H9 (cell line): Measurements from ENCODE around the gene UNCX. TPM values are rescaled to one million over a fixed set of nuclear protein-coding genes. Genes with fewer than 3 reads are reported as not detected.

Experiments used
- DNase-seq: peaks from one replicate; pipeline ENCODE4 v3.0.0-alpha.2; 2017
- H2AFZ ChIP-seq: one replicate; pipeline ENCODE4 v1.6.1; 2013; ENCODE audit warnings: mild to moderate bottlenecking, low read length, control low read depth, moderate library complexity
- H2AK5ac ChIP-seq: 2 replicates; pipeline ENCODE4 v1.6.1; 2013; ENCODE audit warnings: low read length, control low read depth, mixed read lengths; ENCODE audit not compliant: insufficient read length
- H2BK120ac ChIP-seq: one replicate; pipeline ENCODE4 v1.6.1; 2013; ENCODE audit warnings: low read depth, mild to moderate bottlenecking, low read length, control low read depth, inconsistent platforms; ENCODE audit not compliant: poor library complexity, severe bottlenecking
- H2BK12ac ChIP-seq: 2 replicates; pipeline ENCODE4 v1.6.1; 2013; ENCODE audit warnings: low read length, control low read depth, mixed read lengths, low read depth; ENCODE audit not compliant: insufficient read length
- H2BK15ac ChIP-seq: 2 replicates; pipeline ENCODE4 v1.6.1; 2013; ENCODE audit warnings: low read depth, low read length, control low read depth
- H2BK20ac ChIP-seq: one replicate; pipeline ENCODE4 v1.6.1; 2013; ENCODE audit warnings: low read depth, mild to moderate bottlenecking, low read length, control low read depth, inconsistent platforms; ENCODE audit not compliant: poor library complexity, severe bottlenecking
- H2BK5ac ChIP-seq: 2 replicates; pipeline ENCODE4 v1.6.1; 2013; ENCODE audit warnings: low read length, control low read depth, mixed read lengths; ENCODE audit not compliant: insufficient read length
- H3K14ac ChIP-seq: 2 replicates; pipeline ENCODE4 v1.6.1; 2013; ENCODE audit warnings: low read length, control low read depth; ENCODE audit not compliant: insufficient read depth
- H3K18ac ChIP-seq: 2 replicates; pipeline ENCODE4 v1.6.1; 2013; ENCODE audit warnings: low read depth, mild to moderate bottlenecking, mixed read lengths, low read length, control low read depth; ENCODE audit not compliant: insufficient read length
- H3K23ac ChIP-seq: 2 replicates; pipeline ENCODE4 v1.6.1; 2013; ENCODE audit warnings: low read length, control low read depth, mixed read lengths, low read depth; ENCODE audit not compliant: insufficient read length
- H3K23me2 ChIP-seq: 2 replicates; pipeline ENCODE4 v1.6.1; 2013; ENCODE audit warnings: low read depth, mild to moderate bottlenecking, mixed read lengths, low read length, control low read depth; ENCODE audit not compliant: insufficient read length, poor library complexity, severe bottlenecking
- H3K27ac ChIP-seq: 2 replicates; pipeline ENCODE4 v1.5.1; 2013; ENCODE audit warnings: low read length, control low read depth, mixed read lengths, low read depth; ENCODE audit not compliant: insufficient read length
- H3K27me3 ChIP-seq: 2 replicates; pipeline ENCODE4 v1.6.1; 2013; ENCODE audit warnings: low read length, control low read depth, inconsistent platforms; ENCODE audit not compliant: insufficient read depth
- H3K4ac ChIP-seq: 2 replicates; pipeline ENCODE4 v1.6.1; 2013; ENCODE audit warnings: low read depth, mild to moderate bottlenecking, control low read depth, inconsistent platforms, low read length, moderate library complexity
- H3K4me1 ChIP-seq: 2 replicates; pipeline ENCODE4 v1.6.1; 2013; ENCODE audit warnings: low read length, control low read depth, inconsistent platforms; ENCODE audit not compliant: insufficient read depth
- H3K4me2 ChIP-seq: 2 replicates; pipeline ENCODE4 v1.6.1; 2013; ENCODE audit warnings: low read length, control low read depth, mixed read lengths; ENCODE audit not compliant: insufficient read length, insufficient read depth
- H3K56ac ChIP-seq: 2 replicates; pipeline ENCODE4 v1.6.1; 2013; ENCODE audit warnings: low read depth, mild to moderate bottlenecking, mixed read lengths, low read length, control low read depth; ENCODE audit not compliant: insufficient read length
- H3K79me1 ChIP-seq: 2 replicates; pipeline ENCODE4 v1.6.1; 2013; ENCODE audit warnings: low read depth, mild to moderate bottlenecking, moderate library complexity, low read length, control low read depth, inconsistent platforms; ENCODE audit not compliant: insufficient read depth, poor library complexity, severe bottlenecking
- H3K79me2 ChIP-seq: 2 replicates; pipeline ENCODE4 v1.6.1; 2013; ENCODE audit warnings: low read length, control low read depth, inconsistent platforms; ENCODE audit not compliant: insufficient read depth
- H3K9ac ChIP-seq: 2 replicates; pipeline ENCODE4 v1.6.1; 2013; ENCODE audit warnings: low read length, control low read depth, mixed read lengths; ENCODE audit not compliant: insufficient read length; ENCODE audit errors: extremely low read depth
- H3K9me3 ChIP-seq: one replicate; pipeline ENCODE4 v1.6.1; 2013; ENCODE audit warnings: low read depth, low read length, inconsistent platforms; ENCODE audit not compliant: control insufficient read depth
- H3T11ph ChIP-seq: one replicate; pipeline ENCODE4 v1.6.1; 2013; ENCODE audit warnings: mild to moderate bottlenecking, low read length, control low read depth, inconsistent platforms
- H4K20me1 ChIP-seq: one replicate; pipeline ENCODE4 v1.6.1; 2013; ENCODE audit not compliant: control insufficient read depth, insufficient read length, insufficient read depth
- H4K5ac ChIP-seq: 2 replicates; pipeline ENCODE4 v1.6.1; 2013; ENCODE audit warnings: low read depth, mild to moderate bottlenecking, mixed read lengths, low read length, control low read depth; ENCODE audit not compliant: insufficient read length
- H4K8ac ChIP-seq: replicated peaks from 2 replicates; pipeline ENCODE4 v1.6.1; 2013; ENCODE audit warnings: low read length, control low read depth, mixed read lengths, low read depth; ENCODE audit not compliant: insufficient read length
- H4K91ac ChIP-seq: 2 replicates; pipeline ENCODE4 v1.6.1; 2013; ENCODE audit warnings: low read depth, mild to moderate bottlenecking, moderate library complexity, mixed read lengths, low read length, control low read depth; ENCODE audit not compliant: insufficient read length
- H3K27ac Mint-ChIP-seq, 3 experiments: 2 replicates in 2 of 3; 3 replicates in 1 of 3; pipeline ENCODE4 v1.8.0; 2020 to 2021; ENCODE audit warnings: mixed read lengths in 3 of 3, mild to moderate bottlenecking in 1 of 3, moderate library complexity in 1 of 3
- H3K27me3 Mint-ChIP-seq: 2 replicates; pipeline ENCODE4 v1.8.0; 2021; ENCODE audit warnings: low read depth, mild to moderate bottlenecking, moderate library complexity, mixed read lengths
- H3K36me3 Mint-ChIP-seq, 3 experiments: 2 replicates in 2 of 3; 3 replicates in 1 of 3; pipeline ENCODE4 v1.8.0; 2020 to 2021; ENCODE audit warnings: low read depth in 3 of 3, mixed read lengths in 3 of 3; ENCODE audit not compliant: insufficient read depth in 1 of 3
- H3K4me1 Mint-ChIP-seq, 2 experiments: 2 replicates each; pipeline ENCODE4 v1.8.0; 2020; ENCODE audit warnings: mixed read lengths in 2 of 2
- H3K4me3 Mint-ChIP-seq, 2 experiments: 2 replicates in 1 of 2; 3 replicates in 1 of 2; pipeline ENCODE4 v1.8.0; 2020 to 2021; ENCODE audit warnings: mild to moderate bottlenecking in 2 of 2, mixed read lengths in 2 of 2, moderate library complexity in 1 of 2
- H3K9me3 Mint-ChIP-seq, 2 experiments: 2 replicates in 1 of 2; 3 replicates in 1 of 2; pipeline ENCODE4 v1.8.0; 2020; ENCODE audit warnings: mild to moderate bottlenecking in 2 of 2, mixed read lengths in 2 of 2, moderate library complexity in 1 of 2
- WGBS: extraction: QIAGEN DNeasy Blood & Tissue Kit; methylation state at CpG from one replicate; pipeline ENCODE4 v1.1.7; 2013; ENCODE audit warnings: missing lambda C conversion rate, low lambda C conversion rate, mixed read lengths; ENCODE audit not compliant: insufficient read length; ENCODE audit errors: extremely low coverage; 5-methylcytosine and 5-hydroxymethylcytosine counted together
- total RNA-seq: library from RNA; stranded (reverse); gene quantifications from 2 replicates; pipeline ENCODE4 v1.2.1, GENCODE V29; 2021
- TF ChIP-seq, protein P1 (sequence below): fragments of 200-600 bp; sonication (generic); conservative IDR thresholded peaks from 3 replicates; pipeline ENCODE4 v1.8.0; 2021; ENCODE audit warnings: antibody characterized with exemption, mild to moderate bottlenecking

The UNCX gene
- total RNA-seq, 1 experiment from 2014 or later, result not detected

DNA sequence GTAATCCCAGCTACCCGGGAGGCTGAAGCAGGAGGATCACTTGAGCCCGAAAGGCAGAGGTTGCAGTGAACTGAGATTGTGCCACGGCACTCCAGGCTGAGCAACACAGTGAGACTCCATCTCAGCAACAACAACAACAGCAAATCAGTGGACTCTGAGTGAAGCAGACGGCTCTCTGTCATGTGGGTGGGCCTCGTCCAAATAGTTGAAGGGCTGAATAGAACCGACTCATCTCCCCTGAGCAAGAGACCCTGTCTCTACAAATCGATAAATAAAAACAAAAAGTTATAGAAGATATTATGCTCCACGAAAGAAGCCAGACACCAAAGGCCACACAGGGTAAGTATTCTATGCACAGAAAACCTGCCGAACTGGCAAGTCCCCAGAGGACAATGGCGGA lies 45.9 kb downstream of the UNCX start:
- H3K18ac ChIP-seq, result no peak overlapping the region
- no peak overlapping the region for H2BK12ac ChIP-seq
- H2BK15ac ChIP-seq, result no peak overlapping the region
- no peak overlapping the region for H3K9ac ChIP-seq
- H2BK120ac ChIP-seq, result no peak overlapping the region
- no peak overlapping the region for H3K27ac ChIP-seq
- TF ChIP-seq, protein P1, sequence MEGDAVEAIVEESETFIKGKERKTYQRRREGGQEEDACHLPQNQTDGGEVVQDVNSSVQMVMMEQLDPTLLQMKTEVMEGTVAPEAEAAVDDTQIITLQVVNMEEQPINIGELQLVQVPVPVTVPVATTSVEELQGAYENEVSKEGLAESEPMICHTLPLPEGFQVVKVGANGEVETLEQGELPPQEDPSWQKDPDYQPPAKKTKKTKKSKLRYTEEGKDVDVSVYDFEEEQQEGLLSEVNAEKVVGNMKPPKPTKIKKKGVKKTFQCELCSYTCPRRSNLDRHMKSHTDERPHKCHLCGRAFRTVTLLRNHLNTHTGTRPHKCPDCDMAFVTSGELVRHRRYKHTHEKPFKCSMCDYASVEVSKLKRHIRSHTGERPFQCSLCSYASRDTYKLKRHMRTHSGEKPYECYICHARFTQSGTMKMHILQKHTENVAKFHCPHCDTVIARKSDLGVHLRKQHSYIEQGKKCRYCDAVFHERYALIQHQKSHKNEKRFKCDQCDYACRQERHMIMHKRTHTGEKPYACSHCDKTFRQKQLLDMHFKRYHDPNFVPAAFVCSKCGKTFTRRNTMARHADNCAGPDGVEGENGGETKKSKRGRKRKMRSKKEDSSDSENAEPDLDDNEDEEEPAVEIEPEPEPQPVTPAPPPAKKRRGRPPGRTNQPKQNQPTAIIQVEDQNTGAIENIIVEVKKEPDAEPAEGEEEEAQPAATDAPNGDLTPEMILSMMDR, result no peak
- no peaks in the 10 kb centered on the region for H3K4me1 ChIP-seq
- H2BK5ac ChIP-seq, result no peak overlapping the region
- no peak overlapping the region for H3K23ac ChIP-seq
- H2BK20ac ChIP-seq, result no peak overlapping the region
- H4K5ac ChIP-seq, result no peak overlapping the region
- Mint-ChIP-seq H3K27ac (no peak overlapping the region), H3K4me1 (no peaks in the 10 kb centered on the region), H3K27me3 (peaks cover 32% of the 10 kb centered on the region), H3K36me3 (no peaks in the 10 kb centered on the region), H3K4me3 (no peak overlapping the region), H3K9me3 (peaks cover 7 to 15% of the 10 kb centered on the region in 2 experiments; a peak in 4 of 5 replicates)
- H3K9me3 ChIP-seq, result no peaks in the 10 kb centered on the region
- no peaks in the 10 kb centered on the region for H4K20me1 ChIP-seq
- H3K4me2 ChIP-seq, result no peak overlapping the region
- DNase-seq, result no peak
- no peak overlapping the region for H4K91ac ChIP-seq
- H3K79me1 ChIP-seq, result no peaks in the 10 kb centered on the region
- H3K14ac ChIP-seq, result no peak overlapping the region
- H2AK5ac ChIP-seq, result no peak overlapping the region
- H3K23me2 ChIP-seq, result no peaks in the 10 kb centered on the region
- no peak overlapping the region for H3T11ph ChIP-seq
- no peaks in the 10 kb centered on the region for H3K79me2 ChIP-seq
- no CpG with 5 or more reads among the region's 10 CpGs for WGBS
- H3K56ac ChIP-seq, result no peak overlapping the region
- H3K27me3 ChIP-seq, result no peaks in the 10 kb centered on the region
- no peak overlapping the region for H3K4ac ChIP-seq
- no peak overlapping the region for H2AFZ ChIP-seq
- H4K8ac ChIP-seq, result no peak overlapping the region
